Transverse colon (tissue), 4 donors: ENCODE measurements around the gene MMP14. TPM values are rescaled to one million over a fixed set of nuclear protein-coding genes. Genes with fewer than 3 reads are reported as not detected.

Source experiments
- DNase-seq: peaks from one replicate; pipeline ENCODE4 v3.0.0-alpha.2; 2019
- H3K27ac ChIP-seq, 4 donors: fragments of 200-600 bp; sonication (generic); 2 replicates each; pipeline ENCODE4 v1.5.1; 2016 to 2018; ENCODE audit warnings: inconsistent platforms in 4 of 4
- H3K27me3 ChIP-seq: fragments of 200-600 bp; sonication (generic); 2 replicates; pipeline ENCODE4 v1.5.1; 2017; ENCODE audit warnings: inconsistent platforms
- H3K36me3 ChIP-seq, 4 donors: fragments of 200-600 bp; sonication (generic); 2 replicates each; pipeline ENCODE4 v1.5.1; 2017 to 2019; ENCODE audit warnings: inconsistent platforms in 4 of 4
- H3K4me1 ChIP-seq, 4 donors: fragments of 200-600 bp; sonication (generic); 2 replicates each; pipeline ENCODE4 v1.5.1; 2017 to 2020; ENCODE audit warnings: inconsistent platforms in 4 of 4
- H3K4me3 ChIP-seq, 4 donors: fragments of 200-600 bp; sonication (generic); 1 replicate in 1 of 4; 2 replicates in 3 of 4; pipeline versions ENCODE4 v1.5.1 to v1.6.1; 2017 to 2019; ENCODE audit warnings: inconsistent platforms in 4 of 4
- H3K9me3 ChIP-seq, 2 donors: fragments of 200-600 bp; sonication (generic); 2 replicates each; pipeline ENCODE4 v1.5.1; 2017 to 2019; ENCODE audit warnings: inconsistent platforms in 2 of 2
- CTCF ChIP-seq, 5 experiments: fragments of 200-600 bp in 3 of 5; fragments of 450-650 bp in 2 of 5; sonication (generic) in 3 of 5; IDR thresholded peaks; 1 replicate in 2 of 5; 2 replicates in 3 of 5; pipeline ENCODE4 v1.5.1; 2016 to 2017; ENCODE audit warnings: antibody characterized with exemption in 5 of 5, inconsistent platforms in 3 of 5, mild to moderate bottlenecking in 2 of 5, moderate library complexity in 1 of 5
- EP300 ChIP-seq: sonication (generic); formaldehyde crosslinking; IDR thresholded peaks from one replicate; pipeline ENCODE4 v1.6.1; 2017; ENCODE audit warnings: antibody characterized with exemption, low read depth
- POLR2A ChIP-seq: fragments of 450-650 bp; IDR thresholded peaks from one replicate; pipeline ENCODE4 v1.6.1; 2016; ENCODE audit warnings: antibody characterized with exemption, mild to moderate bottlenecking, moderate library complexity
- POLR2AphosphoS5 ChIP-seq, 3 donors: sonication (generic); formaldehyde crosslinking; IDR thresholded peaks; one replicate each; pipeline ENCODE4 v1.6.1; 2016; ENCODE audit warnings: antibody characterized with exemption in 3 of 3
- WGBS, 2 donors: methylation state at CpG; one replicate each; pipeline ENCODE4 v1.1.5; 2018; ENCODE audit warnings: low coverage in 1 of 2; 5-methylcytosine and 5-hydroxymethylcytosine counted together
- in situ Hi-C, 4 donors: fragments of 200-750 bp; cut with MboI; loops; one replicate each; pipeline versions ENCODE4 v1.15.0 to v1.15.1; 2017; ENCODE audit warnings: low sequenced_read_pairs in 3 of 4, low pct_ligation_motif_present in 1 of 4, low pct_unique_long_range_greater_than_20kb in 1 of 4
- intact Hi-C: fragments of 100-400 bp; cut with DNase I; formaldehyde crosslinking; loops from one replicate; pipeline ENCODE4 v1.15.1; 2023; ENCODE audit warnings: low total_unique reads
- total RNA-seq, 4 donors: library from RNA; depleted of rRNA; stranded (reverse); fragments of >200 nt; gene quantifications; one replicate each; pipeline ENCODE4 v1.1.0, GENCODE V29; 2016

The MMP14 gene
- total RNA-seq, 4 donors from 2014 or later: 59.5 to 91.6 (median 73.1) TPM

- intact Hi-C loops: no loop called here
- in situ Hi-C loops: loop anchor here in 2 of 4 donors (25.0 kb wide), 1 partner anchor 299 kb away; no protein-coding TSS in a partner anchor
These were observed 25.3 kb downstream of the MMP14 start for GRCh38 chr14:22861651-22862050.

GRCh38 chr14:22864979-22865378 lies 28.6 kb downstream of the MMP14 start:
- no peaks in the 10 kb centered on the region for H3K36me3 ChIP-seq
- H3K9me3 ChIP-seq: no peaks in the 10 kb centered on the region
- in situ Hi-C loops: loop anchor here in 2 of 4 donors (25.0 kb wide), 1 partner anchor 303 kb away; no protein-coding TSS in a partner anchor
- no peak overlapping the region for H3K27ac ChIP-seq
- intact Hi-C loops: no loop called here
- H3K4me1 ChIP-seq: peaks cover 0 to 7% (median 5%) of the 10 kb centered on the region in 4 donors
- DNase-seq: no peak
- H3K4me3 ChIP-seq: no peak overlapping the region
- 91% methylated on average over 4 of the region's 4 CpGs; no CpG with 5 or more reads in 1 of the 2 donors for WGBS, 2 donors
- H3K27me3 ChIP-seq: no peaks in the 10 kb centered on the region
- no peak for TF ChIP-seq CTCF (IDR thresholded peaks at IDR 0.05)

More at GRCh38 chr14:22861651-22862050, 25.3 kb downstream of the MMP14 start:
- Histone ChIP-seq H3K4me1 (peaks cover 0 to 4% (median 2%) of the 10 kb centered on the region in 4 donors), H3K27me3 (no peaks in the 10 kb centered on the region), H3K9me3 (no peaks in the 10 kb centered on the region), H3K4me3 (no peak overlapping the region), H3K36me3 (no peaks in the 10 kb centered on the region), H3K27ac (no peak overlapping the region)
- DNase-seq: no peak
- TF ChIP-seq POLR2AphosphoS5 (IDR thresholded peaks at IDR 0.05) (no peak), POLR2A (no peak), CTCF (IDR thresholded peaks at IDR 0.05) (no peak), EP300 (no peak)

GRCh38 chr14:22865424-22866405 lies 29.3 kb downstream of the MMP14 start:
- DNase-seq: no peak
- Histone ChIP-seq H3K36me3 (no peaks in the 10 kb centered on the region), H3K9me3 (no peaks in the 10 kb centered on the region), H3K27ac (no peak overlapping the region), H3K27me3 (no peaks in the 10 kb centered on the region), H3K4me3 (no peak overlapping the region), H3K4me1 (peaks cover 7 to 14% (median 12%) of the 10 kb centered on the region in 4 donors)
- TF ChIP-seq POLR2A (no peak), CTCF (IDR thresholded peaks at IDR 0.05) (no peak), EP300 (no peak), POLR2AphosphoS5 (IDR thresholded peaks at IDR 0.05) (no peak)
- in situ Hi-C loops: loop anchor here in 2 of 4 donors (25.0 kb wide), 1 partner anchor 303 kb away; no protein-coding TSS in a partner anchor
- intact Hi-C loops: no loop called here
- WGBS, 2 donors: 26 to 54% methylated on average over 5 to 6 of the region's 6 CpGs

GRCh38 chr14:22866874-22867273 lies 30.5 kb downstream of the MMP14 start:
- no peak for DNase-seq
- Histone ChIP-seq H3K27me3 (no peaks in the 10 kb centered on the region), H3K4me3 (no peak overlapping the region), H3K9me3 (no peaks in the 10 kb centered on the region), H3K27ac (no peak overlapping the region), H3K4me1 (peaks cover 8 to 18% (median 14%) of the 10 kb centered on the region in 4 donors), H3K36me3 (no peaks in the 10 kb centered on the region)
- intact Hi-C loops: no loop called here
- TF ChIP-seq EP300: no peak
- no peak for TF ChIP-seq CTCF (IDR thresholded peaks at IDR 0.05)
- TF ChIP-seq POLR2AphosphoS5 (IDR thresholded peaks at IDR 0.05): no peak
- no peak for TF ChIP-seq POLR2A
- WGBS, 2 donors: 94 to 95% methylated on average over 5 of the region's 5 CpGs
- in situ Hi-C loops: loop anchor here in 2 of 4 donors (25.0 kb wide), 1 partner anchor 305 kb away; no protein-coding TSS in a partner anchor
